ENCODE data around the gene AKR1B15. TPM values are rescaled to one million over a fixed set of nuclear protein-coding genes. Genes with fewer than 3 reads are reported as not detected.

Gene AKR1B15
- total RNA-seq, 1 donor from 2014 or later, result not detected

DNA sequence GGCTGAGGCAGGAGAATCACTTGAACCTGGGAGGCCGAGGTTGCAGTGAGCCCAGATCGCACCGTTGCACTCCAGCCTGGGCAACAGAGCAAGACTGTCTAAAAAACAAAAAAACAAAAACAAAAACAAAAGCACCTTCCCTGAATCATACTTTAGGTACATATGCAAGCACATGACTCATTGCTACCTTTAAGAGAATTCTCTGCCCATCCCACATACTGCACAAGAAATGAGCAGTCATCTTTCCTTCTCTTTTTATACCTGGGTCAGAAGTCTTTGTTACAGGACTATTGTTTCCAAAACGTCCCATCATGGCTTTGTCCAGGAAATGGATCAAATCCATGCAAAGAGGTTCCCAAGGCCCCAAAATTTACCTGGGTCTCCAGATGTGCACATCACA, 43.1 kb upstream of the AKR1B15 start:
- H3K4me3 ChIP-seq, result no peak overlapping the region
- H3K9me3 ChIP-seq, result no peaks in the 10 kb centered on the region
- no peaks in the 10 kb centered on the region for H3K27me3 ChIP-seq
- H3K27ac ChIP-seq, result no peak overlapping the region
- no peaks in the 10 kb centered on the region for H3K4me1 ChIP-seq
- DNase-seq, result no peak
- TF ChIP-seq, protein P1, sequence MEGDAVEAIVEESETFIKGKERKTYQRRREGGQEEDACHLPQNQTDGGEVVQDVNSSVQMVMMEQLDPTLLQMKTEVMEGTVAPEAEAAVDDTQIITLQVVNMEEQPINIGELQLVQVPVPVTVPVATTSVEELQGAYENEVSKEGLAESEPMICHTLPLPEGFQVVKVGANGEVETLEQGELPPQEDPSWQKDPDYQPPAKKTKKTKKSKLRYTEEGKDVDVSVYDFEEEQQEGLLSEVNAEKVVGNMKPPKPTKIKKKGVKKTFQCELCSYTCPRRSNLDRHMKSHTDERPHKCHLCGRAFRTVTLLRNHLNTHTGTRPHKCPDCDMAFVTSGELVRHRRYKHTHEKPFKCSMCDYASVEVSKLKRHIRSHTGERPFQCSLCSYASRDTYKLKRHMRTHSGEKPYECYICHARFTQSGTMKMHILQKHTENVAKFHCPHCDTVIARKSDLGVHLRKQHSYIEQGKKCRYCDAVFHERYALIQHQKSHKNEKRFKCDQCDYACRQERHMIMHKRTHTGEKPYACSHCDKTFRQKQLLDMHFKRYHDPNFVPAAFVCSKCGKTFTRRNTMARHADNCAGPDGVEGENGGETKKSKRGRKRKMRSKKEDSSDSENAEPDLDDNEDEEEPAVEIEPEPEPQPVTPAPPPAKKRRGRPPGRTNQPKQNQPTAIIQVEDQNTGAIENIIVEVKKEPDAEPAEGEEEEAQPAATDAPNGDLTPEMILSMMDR (IDR thresholded peaks at IDR 0.05), result no peak
- ATAC-seq, result no peak
- no peaks in the 10 kb centered on the region for H3K36me3 ChIP-seq
- intact Hi-C loops (cut with DNase I), result loop anchor here (5.0 kb wide), 1 partner anchor 74 kb away; no protein-coding TSS in a partner anchor

DNA sequence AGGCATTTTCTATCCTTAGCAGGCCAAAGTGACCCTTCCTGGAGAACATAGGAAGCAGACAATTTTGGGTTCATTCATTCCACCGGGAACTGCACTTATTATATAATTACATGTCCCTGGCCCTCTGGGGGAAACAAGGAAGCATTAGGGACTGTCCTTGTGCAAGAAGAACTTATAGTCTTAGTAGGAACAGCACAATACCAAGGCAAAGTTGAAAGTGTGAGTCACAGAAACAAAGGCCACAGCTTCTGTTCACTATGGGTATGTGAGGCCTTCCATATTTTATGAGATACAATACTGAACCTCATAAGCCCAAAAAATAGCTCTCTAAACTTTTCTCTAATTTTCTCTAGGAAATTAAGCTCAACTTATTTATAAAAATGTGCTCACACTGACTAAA, 39.9 kb upstream of the AKR1B15 start:
- DNase-seq (no peak), ATAC-seq (peak; percentile 62)
- Histone ChIP-seq H3K27me3 (no peaks in the 10 kb centered on the region), H3K36me3 (no peaks in the 10 kb centered on the region), H3K9me3 (no peaks in the 10 kb centered on the region), H3K4me3 (no peak overlapping the region), H3K4me1 (no peaks in the 10 kb centered on the region), H3K27ac (no peak overlapping the region)
- intact Hi-C loops (cut with DNase I), result loop anchor here (5.0 kb wide), 1 partner anchor 77 kb away; no protein-coding TSS in a partner anchor
- TF ChIP-seq, protein P1 (IDR thresholded peaks at IDR 0.05), result no peak

DNA sequence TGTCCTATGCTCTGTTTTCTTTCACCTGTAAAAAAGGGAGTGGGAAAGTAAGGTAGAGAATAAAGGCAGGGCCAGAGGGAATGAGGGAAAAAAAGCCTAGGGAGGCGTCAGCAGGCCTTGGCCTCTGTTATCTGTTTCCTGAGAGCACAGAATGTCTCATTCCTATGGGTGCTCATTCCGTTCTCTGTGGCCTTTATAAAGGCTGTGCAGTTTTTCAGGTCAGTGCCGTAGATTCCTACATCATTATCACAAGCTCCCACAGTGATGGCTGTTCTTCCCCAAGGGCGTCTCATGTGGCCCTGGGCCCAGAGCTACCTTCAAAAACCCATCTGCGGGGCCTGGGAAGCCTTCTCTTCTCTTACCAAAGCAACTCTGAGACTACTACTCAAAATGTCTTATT, 38.3 kb upstream of the AKR1B15 start:
- Histone ChIP-seq H3K27ac (no peak overlapping the region), H3K27me3 (no peaks in the 10 kb centered on the region), H3K36me3 (no peaks in the 10 kb centered on the region), H3K4me1 (no peaks in the 10 kb centered on the region), H3K9me3 (no peaks in the 10 kb centered on the region), H3K4me3 (no peak overlapping the region)
- no peak for DNase-seq
- TF ChIP-seq, protein P1 (IDR thresholded peaks at IDR 0.05), result no peak
- intact Hi-C loops (cut with DNase I), result no loop called here
- ATAC-seq, result no peak

DNA sequence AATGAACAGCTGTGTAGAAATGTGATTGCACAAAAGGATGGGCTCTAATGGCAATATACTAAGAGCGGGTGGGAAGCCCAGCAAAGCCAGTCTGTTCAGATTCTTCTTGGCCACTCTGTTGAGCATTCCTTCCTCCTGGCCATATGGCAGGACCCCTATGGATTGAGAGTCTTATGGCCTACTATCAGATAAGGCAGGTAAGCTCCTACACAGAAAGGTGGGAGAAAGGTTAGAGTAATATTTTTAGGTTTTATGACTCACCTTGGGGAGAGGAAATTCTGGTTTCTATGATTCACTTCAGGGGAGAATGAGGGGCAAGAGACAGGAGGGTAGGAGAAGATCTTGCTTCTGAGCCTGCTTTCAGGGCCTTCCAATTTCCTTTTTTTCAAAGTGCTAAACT, 36.6 kb upstream of the AKR1B15 start:
- no peaks in the 10 kb centered on the region for H3K36me3 ChIP-seq
- no peak overlapping the region for H3K4me3 ChIP-seq
- intact Hi-C loops (cut with DNase I), result no loop called here
- no peak overlapping the region for H3K27ac ChIP-seq
- no peaks in the 10 kb centered on the region for H3K4me1 ChIP-seq
- TF ChIP-seq, protein P1 (IDR thresholded peaks at IDR 0.05), result no peak
- ATAC-seq (no peak), DNase-seq (no peak)
- H3K9me3 ChIP-seq, result no peaks in the 10 kb centered on the region
- H3K27me3 ChIP-seq, result no peaks in the 10 kb centered on the region

DNA sequence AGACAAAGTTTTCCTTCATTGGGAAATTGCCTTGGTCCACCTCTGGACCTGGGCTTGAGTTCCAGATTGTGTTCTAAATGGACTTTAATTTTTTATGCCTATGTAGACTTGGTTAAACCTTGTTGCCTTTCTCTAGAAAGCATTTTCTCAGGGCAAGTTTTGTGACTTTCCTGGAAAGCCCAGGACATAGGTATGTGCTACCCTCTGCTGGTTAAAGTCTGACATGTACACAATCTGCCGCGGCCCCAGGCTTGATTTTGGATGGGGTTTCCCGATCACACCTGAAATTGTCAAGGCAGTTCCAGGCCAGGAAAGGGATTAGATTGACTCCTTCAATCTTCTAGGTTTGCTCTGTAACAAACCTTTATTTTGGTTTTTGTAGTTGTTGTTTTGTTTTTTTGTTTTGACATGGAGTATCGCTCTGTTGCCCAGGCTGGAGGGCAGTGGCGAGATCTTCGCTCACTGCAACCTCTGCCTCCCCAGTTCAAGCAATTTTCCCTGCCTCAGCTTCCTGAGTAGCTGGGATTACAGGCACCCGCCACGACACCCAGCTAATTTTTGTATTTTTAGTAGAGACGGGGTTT, 35.6 kb upstream of the AKR1B15 start:
- ATAC-seq (peak; percentile 77), DNase-seq (no peak)
- TF ChIP-seq, protein P1 (IDR thresholded peaks at IDR 0.05), result peak; percentile 64
- Histone ChIP-seq H3K9me3 (no peaks in the 10 kb centered on the region), H3K4me3 (no peak overlapping the region), H3K36me3 (no peaks in the 10 kb centered on the region), H3K27ac (no peak overlapping the region), H3K27me3 (no peaks in the 10 kb centered on the region), H3K4me1 (no peaks in the 10 kb centered on the region)
- intact Hi-C loops (cut with DNase I), result no loop called here

DNA sequence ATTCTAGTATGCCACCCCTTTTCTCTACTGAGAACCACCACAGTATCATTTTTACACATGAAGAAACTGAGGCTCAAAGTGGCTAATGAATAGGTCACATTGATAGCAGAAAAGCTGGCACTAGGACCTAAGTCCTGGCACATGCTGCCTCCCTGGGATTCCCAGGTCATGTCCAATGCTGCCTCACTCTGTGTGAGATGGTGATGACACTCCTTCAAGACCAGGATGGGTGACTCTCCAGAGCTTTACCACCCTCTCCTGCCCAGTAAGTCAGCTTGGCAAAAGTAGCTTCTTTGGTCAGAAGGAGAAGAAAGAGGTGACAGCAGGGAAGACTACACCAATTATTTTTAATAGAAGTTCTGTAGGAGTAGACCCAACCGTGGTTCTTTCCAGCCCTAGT, 34.8 kb upstream of the AKR1B15 start:
- intact Hi-C loops (cut with DNase I), result no loop called here
- Histone ChIP-seq H3K9me3 (no peaks in the 10 kb centered on the region), H3K4me3 (no peak overlapping the region), H3K27me3 (peaks cover 4% of the 10 kb centered on the region), H3K36me3 (no peaks in the 10 kb centered on the region), H3K27ac (no peak overlapping the region), H3K4me1 (no peaks in the 10 kb centered on the region)
- TF ChIP-seq, protein P1 (IDR thresholded peaks at IDR 0.05), result no peak
- ATAC-seq (no peak), DNase-seq (no peak)
